Activated CD4-positive, alpha-beta T cell treated with anti-CD3 and anti-CD28 coated beads, Interleukin-2, amount 50 U/mL, for 24 hours (primary cell): ENCODE data around the gene HARS1.
A peak's percentile ranks its signal among the peaks of the same experiment; 100 is the strongest.
"Not testable (repeated sequence)": the region's sequence is repeated elsewhere in the genome, so short reads cannot be mapped to it uniquely, and the experiment has no call there.

Experiments used
- DNase-seq, 2 donors: peaks; one replicate each; pipeline ENCODE4 v3.0.0-alpha.2; 2020; ENCODE audit warnings: low read depth in 1 of 2, low spot score in 1 of 2

HARS1 gene

DNA sequence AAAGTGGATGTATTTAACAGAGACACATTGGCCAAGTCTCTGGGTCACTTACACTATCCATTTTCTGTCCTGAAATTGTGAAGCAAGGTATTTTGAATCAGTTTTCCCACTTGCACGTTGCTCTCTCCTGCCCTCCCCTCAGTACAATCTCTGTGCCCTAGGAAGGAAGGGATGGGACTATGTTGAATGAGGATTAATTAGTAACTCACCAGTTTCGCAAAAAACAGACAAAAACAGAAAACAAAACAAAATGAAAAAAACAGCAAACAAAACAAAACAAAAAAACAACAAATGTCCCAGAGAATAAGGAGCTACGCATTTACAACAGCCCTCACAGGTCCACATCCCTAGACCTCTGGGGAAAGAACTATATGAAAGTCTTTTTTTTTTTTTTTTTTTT lies 57.1 kb downstream of the HARS1 start:
- DNase-seq = no peak

GRCh38 chr5:140633501-140633900 lies 57.7 kb downstream of the HARS1 start:
- no peak for DNase-seq

- no peak for DNase-seq
These were observed 58.1 kb downstream of the HARS1 start, which contains the start of gene CD14 for GRCh38 chr5:140633021-140633471. Gene CD14, minus strand, starts transcription at chr5:140633175. Its CDS starts 104 bp downstream, at chr5:140633071.

DNA sequence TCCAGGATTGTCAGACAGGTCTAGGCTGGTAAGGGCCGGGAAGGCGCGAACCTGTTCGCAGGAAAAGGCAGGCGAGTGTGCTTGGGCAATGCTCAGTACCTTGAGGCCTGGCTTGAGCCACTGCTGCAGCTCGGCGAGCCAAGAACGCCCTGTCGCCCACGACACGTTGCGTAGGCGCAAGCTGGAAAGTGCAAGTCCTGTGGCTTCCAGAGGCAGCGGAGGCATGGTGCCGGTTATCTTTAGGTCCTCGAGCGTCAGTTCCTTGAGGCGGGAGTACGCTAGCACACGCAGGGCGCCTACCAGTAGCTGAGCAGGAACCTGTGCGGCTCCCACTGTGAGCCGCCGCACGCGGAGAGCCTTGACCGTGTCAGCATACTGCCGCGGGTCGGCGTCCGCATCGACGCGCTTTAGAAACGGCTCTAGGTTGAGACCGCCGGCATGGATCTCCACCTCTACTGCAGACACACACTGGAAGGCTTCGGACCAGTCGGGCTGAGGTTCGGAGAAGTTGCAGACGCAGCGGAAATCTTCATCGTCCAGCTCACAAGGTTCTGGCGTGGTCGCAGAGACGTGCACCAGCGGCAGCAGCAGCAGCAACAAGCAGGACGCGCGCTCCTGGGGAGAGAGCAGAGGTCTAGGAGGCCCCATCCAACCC lies 58.7 kb downstream of the HARS1 start:
- peak; percentile 20 to 36 for DNase-seq

- no peak for DNase-seq
These were observed 59.3 kb downstream of the HARS1 start for GRCh38 chr5:140631831-140632365.

DNA sequence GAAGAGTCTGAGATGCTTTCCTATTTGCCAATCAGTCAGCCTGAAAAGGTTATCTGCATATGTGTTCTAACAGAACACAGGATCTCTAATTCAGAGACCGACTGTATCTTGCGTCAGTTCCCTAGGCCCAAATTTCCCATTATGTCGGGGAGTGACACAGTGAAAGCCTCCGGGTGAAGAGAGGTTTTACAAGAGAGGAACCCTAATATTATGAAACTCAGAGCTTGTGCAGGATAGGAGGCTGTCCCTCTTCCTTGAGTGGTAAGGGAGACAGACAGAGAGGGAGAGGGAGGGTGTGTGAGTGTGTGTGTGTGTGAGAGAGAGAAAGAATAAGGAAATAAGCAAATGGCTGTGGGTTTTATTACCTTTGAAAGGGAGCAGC lies 60.1 kb downstream of the HARS1 start:
- DNase-seq = no peak

DNA sequence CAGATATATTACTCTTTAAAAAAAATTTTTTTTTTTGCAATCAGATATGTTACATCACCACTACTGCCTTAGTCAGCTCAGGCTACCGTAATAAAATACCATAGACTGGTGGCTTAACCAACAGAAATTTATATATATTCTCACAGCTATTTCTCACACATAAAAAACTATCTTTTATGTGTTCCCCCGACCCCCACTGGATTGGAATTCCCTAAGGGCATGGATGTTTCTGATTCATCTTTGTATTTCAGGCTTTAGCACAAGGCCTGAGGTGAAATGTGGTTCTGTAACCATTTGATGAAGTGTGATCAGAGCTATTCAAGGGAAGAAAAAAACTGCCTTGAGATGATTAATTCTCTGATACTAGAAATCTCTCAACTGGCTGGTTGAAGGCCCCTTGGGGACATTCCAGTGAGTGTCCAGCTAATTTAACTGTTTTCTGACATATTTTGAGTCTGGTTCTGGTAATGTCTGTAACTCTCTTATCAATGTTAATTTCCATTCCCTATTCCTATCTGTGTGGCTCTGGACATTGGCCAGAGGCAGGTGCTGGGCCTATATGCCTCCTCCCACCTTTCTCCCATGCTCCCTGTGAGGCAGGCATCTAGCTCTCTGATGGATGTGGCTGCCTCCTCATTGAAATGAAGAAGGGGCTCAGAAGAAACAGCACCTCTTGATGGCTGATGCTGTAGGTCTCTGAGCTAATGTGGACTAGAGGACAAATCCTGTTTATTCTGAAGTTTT lies 60.7 kb downstream of the HARS1 start:
- DNase-seq = no peak

- DNase-seq = no peak
These were observed 62.5 kb downstream of the HARS1 start for GRCh38 chr5:140628711-140629110.

- no peak for DNase-seq
These were observed 63.2 kb downstream of the HARS1 start for GRCh38 chr5:140627972-140628371.

DNA sequence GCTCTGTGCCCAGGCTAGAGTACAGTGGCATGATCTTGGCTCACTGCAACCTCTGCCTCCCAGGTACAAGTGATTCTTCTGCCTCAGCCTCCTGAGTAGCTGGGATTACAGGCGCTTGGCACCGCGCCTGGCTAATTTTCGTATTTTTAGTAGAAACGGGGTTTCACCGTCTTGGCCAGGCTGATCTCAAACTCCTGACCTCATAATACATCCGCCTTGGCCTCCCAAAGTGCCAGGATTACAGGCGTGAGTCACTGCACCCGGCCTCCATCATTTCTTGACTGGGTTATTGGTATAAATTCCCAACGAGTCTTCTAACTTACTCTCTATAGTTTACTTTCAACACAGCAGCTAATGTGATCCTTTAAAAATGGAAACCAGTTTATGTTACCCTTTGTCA lies 66.3 kb downstream of the HARS1 start:
- not testable (repeated sequence) for DNase-seq
